Measurements from ENCODE around the gene VAT1L.

The VAT1L gene

GRCh38 chr16:77763994-77764393 lies 24.4 kb upstream of the VAT1L start:
- Histone ChIP-seq H3K4me3 (ENCODE audit: severe bottlenecking) (no peak overlapping the region), H3K27me3 (ENCODE audit: insufficient read depth, poor library complexity, severe bottlenecking) (no peaks in the 10 kb centered on the region), H3K9me3 (ENCODE audit: severe bottlenecking) (no peaks in the 10 kb centered on the region), H3K4me1 (ENCODE audit: insufficient read depth, poor library complexity, severe bottlenecking) (no peaks in the 10 kb centered on the region), H3K36me3 (ENCODE audit: low read depth) (no peaks in the 10 kb centered on the region), H3K27ac (ENCODE audit: poor library complexity, severe bottlenecking) (no peak overlapping the region)
- TF ChIP-seq, protein P1, sequence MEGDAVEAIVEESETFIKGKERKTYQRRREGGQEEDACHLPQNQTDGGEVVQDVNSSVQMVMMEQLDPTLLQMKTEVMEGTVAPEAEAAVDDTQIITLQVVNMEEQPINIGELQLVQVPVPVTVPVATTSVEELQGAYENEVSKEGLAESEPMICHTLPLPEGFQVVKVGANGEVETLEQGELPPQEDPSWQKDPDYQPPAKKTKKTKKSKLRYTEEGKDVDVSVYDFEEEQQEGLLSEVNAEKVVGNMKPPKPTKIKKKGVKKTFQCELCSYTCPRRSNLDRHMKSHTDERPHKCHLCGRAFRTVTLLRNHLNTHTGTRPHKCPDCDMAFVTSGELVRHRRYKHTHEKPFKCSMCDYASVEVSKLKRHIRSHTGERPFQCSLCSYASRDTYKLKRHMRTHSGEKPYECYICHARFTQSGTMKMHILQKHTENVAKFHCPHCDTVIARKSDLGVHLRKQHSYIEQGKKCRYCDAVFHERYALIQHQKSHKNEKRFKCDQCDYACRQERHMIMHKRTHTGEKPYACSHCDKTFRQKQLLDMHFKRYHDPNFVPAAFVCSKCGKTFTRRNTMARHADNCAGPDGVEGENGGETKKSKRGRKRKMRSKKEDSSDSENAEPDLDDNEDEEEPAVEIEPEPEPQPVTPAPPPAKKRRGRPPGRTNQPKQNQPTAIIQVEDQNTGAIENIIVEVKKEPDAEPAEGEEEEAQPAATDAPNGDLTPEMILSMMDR (IDR thresholded peaks at IDR 0.05; ENCODE audit: poor library complexity, severe bottlenecking): no peak
- no peak for DNase-seq (ENCODE audit: low spot score)
- ATAC-seq (ENCODE audit: low read depth): no peak

GRCh38 chr16:77767211-77767610 lies 21.2 kb upstream of the VAT1L start:
- no peaks in the 10 kb centered on the region for H3K27me3 ChIP-seq (ENCODE audit: insufficient read depth, poor library complexity, severe bottlenecking)
- no peak overlapping the region for H3K4me3 ChIP-seq (ENCODE audit: severe bottlenecking)
- H3K9me3 ChIP-seq (ENCODE audit: severe bottlenecking): no peaks in the 10 kb centered on the region
- H3K4me1 ChIP-seq (ENCODE audit: insufficient read depth, poor library complexity, severe bottlenecking): no peaks in the 10 kb centered on the region
- no peak for DNase-seq (ENCODE audit: low spot score)
- no peak for ATAC-seq (ENCODE audit: low read depth)
- TF ChIP-seq, protein P1 (IDR thresholded peaks at IDR 0.05; ENCODE audit: poor library complexity, severe bottlenecking): no peak
- H3K27ac ChIP-seq (ENCODE audit: poor library complexity, severe bottlenecking): no peak overlapping the region
- no peaks in the 10 kb centered on the region for H3K36me3 ChIP-seq (ENCODE audit: low read depth)

DNA sequence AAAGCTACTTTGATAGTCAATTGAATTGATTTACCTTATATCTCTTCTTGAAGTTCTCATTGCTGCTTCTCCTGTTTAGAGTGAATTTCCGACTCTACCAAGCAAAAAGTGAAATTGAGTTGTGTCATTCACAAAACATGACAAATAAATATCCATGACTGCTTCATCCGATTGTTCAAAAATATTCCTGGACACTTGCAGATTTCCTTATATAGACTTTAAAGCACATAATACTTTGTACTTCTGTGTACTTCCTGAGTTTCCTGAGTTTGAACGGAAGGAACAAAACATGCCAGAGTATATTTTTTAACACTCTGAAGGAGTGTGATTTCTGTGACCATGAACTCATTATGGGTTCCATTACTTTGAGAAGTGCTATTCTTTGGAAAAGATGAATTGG lies 20.5 kb upstream of the VAT1L start:
- TF ChIP-seq, protein P1 (IDR thresholded peaks at IDR 0.05; ENCODE audit: poor library complexity, severe bottlenecking): no peak
- Histone ChIP-seq H3K9me3 (ENCODE audit: severe bottlenecking) (no peaks in the 10 kb centered on the region), H3K4me1 (ENCODE audit: insufficient read depth, poor library complexity, severe bottlenecking) (no peaks in the 10 kb centered on the region), H3K36me3 (ENCODE audit: low read depth) (no peaks in the 10 kb centered on the region), H3K27me3 (ENCODE audit: insufficient read depth, poor library complexity, severe bottlenecking) (no peaks in the 10 kb centered on the region), H3K27ac (ENCODE audit: poor library complexity, severe bottlenecking) (no peak overlapping the region), H3K4me3 (ENCODE audit: severe bottlenecking) (no peak overlapping the region)
- no peak for DNase-seq (ENCODE audit: low spot score)
- ATAC-seq (ENCODE audit: low read depth): no peak

DNA sequence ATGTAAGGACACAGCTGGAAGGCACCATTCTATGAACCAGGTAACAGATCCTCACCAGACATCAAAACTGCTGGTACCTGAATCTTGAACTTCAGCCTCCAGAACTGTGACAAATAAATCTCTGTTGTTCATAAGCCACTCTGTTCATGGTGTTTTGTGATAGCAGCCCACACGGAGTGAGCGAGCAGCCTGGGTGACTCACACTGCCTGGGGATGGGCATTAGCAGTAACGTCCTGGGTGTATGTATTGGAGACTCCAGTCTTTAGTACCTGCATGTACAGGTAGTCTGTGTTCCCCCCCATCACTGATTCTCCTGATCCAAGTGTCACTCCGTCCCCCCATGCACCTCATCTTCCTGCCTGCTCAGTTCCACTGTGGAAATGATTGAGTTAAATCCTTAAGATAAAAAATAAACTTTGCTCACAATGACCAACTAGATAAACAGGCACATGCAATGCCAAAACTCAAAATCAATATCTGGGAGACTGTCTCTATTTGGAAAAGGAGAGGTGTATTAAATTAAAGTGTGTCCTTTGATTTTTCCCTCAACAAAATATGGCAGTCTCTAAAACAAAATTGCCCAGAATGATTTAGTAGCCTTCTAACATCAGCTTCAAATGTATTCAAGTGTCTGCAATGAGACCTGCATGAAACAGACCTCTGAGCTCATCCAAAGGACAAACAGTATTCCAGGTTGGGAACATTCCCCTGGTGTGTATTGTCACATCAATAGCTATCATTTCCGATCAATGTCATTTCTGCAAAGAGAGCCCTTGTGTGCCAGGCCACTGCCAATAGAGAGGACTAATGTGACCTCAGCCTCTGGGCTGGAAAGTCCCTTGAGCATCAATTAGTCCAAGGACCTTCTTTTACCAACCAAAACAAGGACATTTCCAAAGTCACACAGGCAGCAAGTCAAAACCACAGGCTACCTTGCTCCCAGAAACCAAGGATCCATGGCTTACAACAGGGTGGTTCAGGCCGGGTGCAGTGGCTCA lies 12.2 kb upstream of the VAT1L start:
- no peaks in the 10 kb centered on the region for H3K4me1 ChIP-seq (ENCODE audit: insufficient read depth, poor library complexity, severe bottlenecking)
- DNase-seq (ENCODE audit: low spot score) (no peak), ATAC-seq (ENCODE audit: low read depth) (0 out of 3 replicates have a peak, but pooled peaks have one; percentile 38)
- H3K4me3 ChIP-seq (ENCODE audit: severe bottlenecking): no peak overlapping the region
- no peaks in the 10 kb centered on the region for H3K36me3 ChIP-seq (ENCODE audit: low read depth)
- H3K9me3 ChIP-seq (ENCODE audit: severe bottlenecking): no peaks in the 10 kb centered on the region
- H3K27ac ChIP-seq (ENCODE audit: poor library complexity, severe bottlenecking): no peak overlapping the region
- H3K27me3 ChIP-seq (ENCODE audit: insufficient read depth, poor library complexity, severe bottlenecking): no peaks in the 10 kb centered on the region
- TF ChIP-seq, protein P1 (IDR thresholded peaks at IDR 0.05; ENCODE audit: poor library complexity, severe bottlenecking): no peak

DNA sequence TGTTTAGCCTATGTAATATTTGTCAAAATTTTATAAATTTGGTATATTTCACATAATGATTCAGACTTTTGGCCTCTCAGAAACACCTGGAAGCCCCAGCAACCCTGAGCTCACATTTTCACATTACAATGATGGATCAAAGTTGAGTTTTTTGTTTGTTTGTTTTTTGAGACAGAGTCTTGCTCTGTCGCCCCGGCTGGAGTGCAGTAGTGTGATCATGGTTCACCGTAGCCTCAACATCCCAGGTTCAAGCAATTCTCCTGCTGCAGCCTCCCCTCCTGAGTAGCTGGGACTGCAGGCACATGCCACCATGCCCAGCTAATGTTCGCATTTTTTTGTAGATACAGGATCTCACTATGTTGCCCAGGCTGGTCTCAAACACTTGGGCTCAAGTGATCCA lies 10.6 kb upstream of the VAT1L start:
- H3K4me3 ChIP-seq (ENCODE audit: severe bottlenecking): no peak overlapping the region
- no peaks in the 10 kb centered on the region for H3K27me3 ChIP-seq (ENCODE audit: insufficient read depth, poor library complexity, severe bottlenecking)
- DNase-seq (ENCODE audit: low spot score) (no peak), ATAC-seq (ENCODE audit: low read depth) (no peak)
- TF ChIP-seq, protein P1 (IDR thresholded peaks at IDR 0.05; ENCODE audit: poor library complexity, severe bottlenecking): no peak
- no peak overlapping the region for H3K27ac ChIP-seq (ENCODE audit: poor library complexity, severe bottlenecking)
- no peaks in the 10 kb centered on the region for H3K4me1 ChIP-seq (ENCODE audit: insufficient read depth, poor library complexity, severe bottlenecking)
- no peaks in the 10 kb centered on the region for H3K36me3 ChIP-seq (ENCODE audit: low read depth)
- no peaks in the 10 kb centered on the region for H3K9me3 ChIP-seq (ENCODE audit: severe bottlenecking)

Measured in RWPE2 (cell line).